GM12878 (cell line): ENCODE results near the gene CACNA1B. TPM values are rescaled to one million over a fixed set of nuclear protein-coding genes. Genes with fewer than 3 reads are reported as not detected.

Experiments
- ATAC-seq: fragments of 200-7000 bp; cut with Tn5 transposase; 3 replicates; pipeline ENCODE4 v1.9.1; 2020; ENCODE audit warnings: mild to moderate bottlenecking, moderate library complexity
- BruUV-seq: library from RNA; stranded (reverse); fragments of 400-500 nt; replicated peaks from 2 replicates; lab custom pipeline; 2021; lab: Mats Ljungman, UMichigan
- CTCF ChIA-PET: fragments of 300-600 bp; sonication (Branson Sonifier 250); formaldehyde crosslinking; extraction: SDS; loops from one replicate; lab custom pipeline; 2021; ENCODE audit warnings: inconsistent platforms; lab: Yijun Ruan, JAX
- POLR2A ChIA-PET: fragments of 350-600 bp; formaldehyde crosslinking; extraction: SDS; loops from one replicate; lab custom pipeline; 2021; ENCODE audit warnings: inconsistent platforms; lab: Charles Lee
- RAD21 ChIA-PET: fragments of 300-600 bp; sonication (Branson Sonifier 250); formaldehyde crosslinking; loops from one replicate; lab custom pipeline; 2023; ENCODE audit warnings: antibody characterized with exemption; ENCODE audit not compliant: unreplicated experiment; lab: Charles Lee
- SMC1A ChIA-PET: fragments of 300-600 bp; sonication (Branson Sonifier 250); formaldehyde crosslinking; loops from one replicate; lab custom pipeline; 2023; ENCODE audit not compliant: unreplicated experiment, uncharacterized antibody; lab: Charles Lee
- DNase-seq: peaks from one replicate; pipeline ENCODE4 v3.0.0-alpha.2; 2011; ENCODE audit warnings: low read depth, low spot score
- FAIRE-seq: peaks from 3 replicates; lab custom pipeline; 2011; peaks lifted over from hg19 to GRCh38; lab: Jason Lieb, UNC
- H2AFZ ChIP-seq: 2 replicates; pipeline ENCODE4 v1.6.0; 2011; ENCODE audit warnings: low read depth, low read length, control low read depth; ENCODE audit not compliant: control insufficient read depth
- H3K27ac ChIP-seq: 2 replicates; pipeline ENCODE4 v1.5.1; 2011; ENCODE audit warnings: control low read depth; ENCODE audit not compliant: control insufficient read depth, insufficient read depth
- H3K27me3 ChIP-seq, 2 experiments: replicated peaks in 1 of 2; 2 replicates each; pipeline versions ENCODE4 v1.6.0 to v1.6.1; 2011; ENCODE audit warnings: low read length in 1 of 2; ENCODE audit not compliant: control insufficient read depth in 2 of 2, insufficient read depth in 2 of 2
- H3K36me3 ChIP-seq, 2 experiments: 2 replicates each; pipeline ENCODE4 v1.5.1; 2011; ENCODE audit warnings: low read length in 1 of 2; ENCODE audit not compliant: control insufficient read depth in 2 of 2, insufficient read depth in 2 of 2
- H3K4me1 ChIP-seq: 2 replicates; pipeline ENCODE4 v1.6.1; 2011; ENCODE audit warnings: mild to moderate bottlenecking, low read length, moderate library complexity, mixed read lengths; ENCODE audit not compliant: control insufficient read depth, insufficient read depth
- H3K4me2 ChIP-seq: 2 replicates; pipeline ENCODE4 v1.6.0; 2011; ENCODE audit warnings: control low read depth; ENCODE audit not compliant: control insufficient read depth, insufficient read depth
- H3K4me3 ChIP-seq: fragments of 200-600 bp; sonication (generic); 2 replicates; pipeline ENCODE4 v1.5.1; 2016
- H3K79me2 ChIP-seq: 2 replicates; pipeline ENCODE4 v1.6.0; 2011; ENCODE audit warnings: low read length; ENCODE audit not compliant: control insufficient read depth, insufficient read depth
- H3K9ac ChIP-seq: 2 replicates; pipeline ENCODE4 v1.8.0; 2011; ENCODE audit warnings: low read length, control low read depth, mixed read lengths; ENCODE audit not compliant: control insufficient read depth, insufficient read depth
- H3K9me3 ChIP-seq: replicated peaks from 3 replicates; pipeline ENCODE4 v1.5.1; 2011; ENCODE audit warnings: mild to moderate bottlenecking, low read length; ENCODE audit not compliant: control insufficient read depth, insufficient read depth
- H4K20me1 ChIP-seq: 2 replicates; pipeline ENCODE4 v1.6.0; 2011; ENCODE audit not compliant: control insufficient read depth, insufficient read depth
- BCLAF1 ChIP-seq: fragments of 450-650 bp; IDR thresholded peaks from 2 replicates; pipeline ENCODE4 v1.6.1; 2017; ENCODE audit warnings: antibody characterized with exemption, mild to moderate bottlenecking, moderate library complexity
- BMI1 ChIP-seq: fragments of 450-650 bp; IDR thresholded peaks from 2 replicates; pipeline ENCODE4 v1.6.1; 2016; ENCODE audit warnings: mild to moderate bottlenecking, moderate library complexity, borderline replicate concordance
- CHD4 ChIP-seq: fragments of 200-600 bp; sonication (generic); IDR thresholded peaks from 2 replicates; pipeline ENCODE4 v1.6.1; 2016; ENCODE audit warnings: mild to moderate bottlenecking
- EGR1 ChIP-seq, 2 experiments: IDR thresholded peaks; 1 replicate in 1 of 2; 2 replicates in 1 of 2; pipeline ENCODE4 v1.6.1; 2011 to 2012; ENCODE audit warnings: low read depth in 2 of 2, low read length in 2 of 2, borderline replicate concordance in 1 of 2, mild to moderate bottlenecking in 1 of 2, moderate library complexity in 1 of 2
- JUNB ChIP-seq: IDR thresholded peaks from 2 replicates; pipeline ENCODE4 v1.6.1; 2016; ENCODE audit warnings: antibody characterized with exemption, mild to moderate bottlenecking
- MTA3 ChIP-seq: IDR thresholded peaks from 2 replicates; pipeline ENCODE4 v1.6.1; 2012; ENCODE audit warnings: low read length, inconsistent platforms, borderline replicate concordance
- PBX3 ChIP-seq: IDR thresholded peaks from 2 replicates; pipeline ENCODE4 v1.6.1; 2011; ENCODE audit warnings: mild to moderate bottlenecking, low read depth, low read length, moderate library complexity; ENCODE audit not compliant: insufficient replicate concordance
- PKNOX1 ChIP-seq: fragments of 450-650 bp; IDR thresholded peaks from 2 replicates; pipeline ENCODE4 v1.6.1; 2016; ENCODE audit warnings: mild to moderate bottlenecking
- RAD21 ChIP-seq: IDR thresholded peaks from 2 replicates; pipeline ENCODE4 v1.6.1; 2011; ENCODE audit warnings: mild to moderate bottlenecking, low read depth, low read length, moderate library complexity; ENCODE audit not compliant: insufficient read depth
- RBBP5 ChIP-seq: fragments of 200-600 bp; sonication (generic); conservative IDR thresholded peaks from 2 replicates; pipeline ENCODE4 v1.6.1; 2016
- SIN3A ChIP-seq: IDR thresholded peaks from 2 replicates; pipeline ENCODE4 v1.6.1; 2012; ENCODE audit warnings: low read depth, low read length, improper control_type of control experiment
- SMARCA5 ChIP-seq: fragments of 450-650 bp; IDR thresholded peaks from 2 replicates; pipeline ENCODE4 v1.6.1; 2017; ENCODE audit warnings: mild to moderate bottlenecking
- USF2 ChIP-seq: IDR thresholded peaks from 2 replicates; pipeline ENCODE4 v1.6.1; 2011; ENCODE audit warnings: low read depth, low read length, improper control_type of control experiment, borderline replicate concordance
- ZBTB4 ChIP-seq: fragments of 450-650 bp; formaldehyde crosslinking; IDR thresholded peaks from 2 replicates; pipeline ENCODE4 v1.4.0; 2022; ENCODE audit warnings: mild to moderate bottlenecking, moderate library complexity
- ZSCAN29 ChIP-seq: fragments of 450-650 bp; IDR thresholded peaks from 2 replicates; pipeline ENCODE4 v1.6.1; 2017; ENCODE audit warnings: mild to moderate bottlenecking, moderate library complexity
- WGBS: methylation state at CpG from one replicate; pipeline ENCODE4 v1.1.6; 2016; ENCODE audit warnings: low lambda C conversion rate; ENCODE audit not compliant: insufficient replicate concordance, insufficient coverage; ENCODE audit errors: missing lambda C conversion rate; 5-methylcytosine and 5-hydroxymethylcytosine counted together
- in situ Hi-C: fragments of 300-500 bp; cut with MboI; formaldehyde crosslinking; loops from 9 replicates; pipeline ENCODE4 v1.14.3; 2018; ENCODE audit warnings: mixed read lengths
- intact Hi-C: fragments of 100-400 bp; cut with micrococcal nuclease; formaldehyde crosslinking; loops from one replicate; pipeline ENCODE4 v1.14.2; 2022; ENCODE audit not compliant: unreplicated experiment
- polyA plus RNA-seq, 11 experiments: library from polyadenylated mRNA; depleted of rRNA in 4 of 11; unstranded in 6 of 11; stranded (reverse) in 5 of 11; fragments of >200 nt; fragmentation: Nextera tagmentation in 4 of 11; fragmentation: Illumina TruSeq in 1 of 11; extraction: Ambion mirVana in 4 of 11; extraction: Trizol in 1 of 11; gene quantifications; 1 replicate in 1 of 11; 2 replicates in 10 of 11; pipeline versions ENCODE4 v1.2.1 to v1.2.3, GENCODE V29; 2011 to 2016; ENCODE audit warnings: inconsistent platforms in 2 of 11, missing spikeins in 2 of 11, low read depth in 1 of 11
- total RNA-seq, 4 experiments: library from RNA; depleted of rRNA in 3 of 4; stranded (reverse); fragments of >200 nt in 3 of 4; fragmentation: Illumina TruSeq in 1 of 4; extraction: Trizol in 1 of 4; gene quantifications; 2 replicates each; pipeline versions ENCODE4 v1.2.1 to v1.2.3, GENCODE V29; 2013 to 2021

CACNA1B gene
- total and polyA plus RNA-seq, 10 of the 15 experiments (the other 5 are each of a cell fraction or from before 2014, with no cell fraction given), result 0.01 to 0.03 (median 0.01) TPM; not detected in 7

GRCh38 chr9:138052635-138053320 is 175.2 kb downstream of the CACNA1B start:
- H3K9me3 ChIP-seq, result no peaks in the 10 kb centered on the region
- no peak for TF ChIP-seq ZSCAN29
- TF ChIP-seq EGR1 (IDR thresholded peaks at IDR 0.05; ENCODE audit: borderline replicate concordance in 1 of 2, low read depth in 2 of 2, low read length in 2 of 2), result no peak
- no peak for TF ChIP-seq USF2
- no peak for TF ChIP-seq PKNOX1
- no peak for TF ChIP-seq SMARCA5
- TF ChIP-seq RBBP5, result no peak
- TF ChIP-seq BMI1, result no peak
- TF ChIP-seq ZBTB4 (CRISPR knock-in tag), result no peak
- no peak for TF ChIP-seq SIN3A
- no peak for TF ChIP-seq BCLAF1
- TF ChIP-seq PBX3, result no peak
- no peak for TF ChIP-seq MTA3
- no peak for TF ChIP-seq JUNB
- TF ChIP-seq CHD4, result no peak
- no peak for TF ChIP-seq RAD21

More at GRCh38 chr9:138052635-138053320, 175.2 kb downstream of the CACNA1B start:
- ChIA-PET CTCF (no interaction called here), SMC1A (no interaction called here), RAD21 (no interaction called here), POLR2A (no interaction called here)
- BruUV-seq, result no TSS peak
- Histone ChIP-seq H3K79me2 (no peaks in the 10 kb centered on the region), H3K36me3 (no peaks in the 10 kb centered on the region), H3K27me3 (peaks cover 0 to 2% of the 10 kb centered on the region in 2 experiments; a peak in 3 of 4 replicates), H3K9ac (no peak overlapping the region), H3K4me2 (no peak overlapping the region), H3K4me3 (no peak overlapping the region), H4K20me1 (no peaks in the 10 kb centered on the region), H3K4me1 (no peaks in the 10 kb centered on the region), H2AFZ (no peak overlapping the region), H3K27ac (no peak overlapping the region)
- in situ Hi-C loops, result no loop called here
- no peak for ATAC-seq
- intact Hi-C loops, result no loop called here
- DNase-seq, result no peak
- FAIRE-seq, result no peak
- WGBS, result 28% methylated on average over 12 of the region's 12 CpGs
